Duodenal mucosa (tissue), 2 donors: ENCODE data around the gene CCL14.
"Not testable (repeated sequence)": the region's sequence is repeated elsewhere in the genome, so short reads cannot be mapped to it uniquely, and the experiment has no call there.

Experiments
- H3K27ac ChIP-seq: one replicate; pipeline ENCODE4 v1.7.0; 2013; ENCODE audit warnings: low read depth, low read length
- H3K27me3 ChIP-seq, 2 donors: one replicate each; pipeline ENCODE4 v1.7.0; 2013; ENCODE audit warnings: low read length in 2 of 2, control low read depth in 1 of 2; ENCODE audit not compliant: insufficient read depth in 2 of 2, control insufficient read depth in 1 of 2
- H3K36me3 ChIP-seq, 2 donors: one replicate each; pipeline ENCODE4 v1.7.0; 2013; ENCODE audit warnings: low read length in 2 of 2, control low read depth in 1 of 2; ENCODE audit not compliant: insufficient read depth in 2 of 2, control insufficient read depth in 1 of 2
- H3K4me1 ChIP-seq, 2 donors: one replicate each; pipeline ENCODE4 v1.7.0; 2013; ENCODE audit warnings: low read length in 2 of 2, control low read depth in 1 of 2; ENCODE audit not compliant: insufficient read depth in 2 of 2, control insufficient read depth in 1 of 2
- H3K4me3 ChIP-seq, 2 donors: one replicate each; pipeline ENCODE4 v1.7.0; 2013; ENCODE audit warnings: low read length in 2 of 2, low read depth in 1 of 2
- H3K9ac ChIP-seq, 2 donors: one replicate each; pipeline ENCODE4 v1.7.0; 2013; ENCODE audit warnings: low read length in 2 of 2, low read depth in 1 of 2
- H3K9me3 ChIP-seq, 2 donors: one replicate each; pipeline ENCODE4 v1.7.0; 2013; ENCODE audit warnings: low read length in 2 of 2, control low read depth in 1 of 2; ENCODE audit not compliant: control insufficient read depth in 1 of 2

CCL14 gene

GRCh38 chr17:35986643-35987042, at the start of gene CCL14:
Gene CCL14, minus strand, starts transcription at chr17:35986729. Its CDS starts 80 bp downstream, at chr17:35986649.
- Histone ChIP-seq H3K27me3 (no peaks in the 10 kb centered on the region), H3K4me3 (no peak within 1 kb of the TSS), H3K9me3 (no peaks in the 10 kb centered on the region), H3K4me1 (peaks cover 6 to 8% of the 10 kb centered on the region in 2 donors), H3K36me3 (no peaks in the 10 kb centered on the region), H3K27ac (no peak within 1 kb of the TSS), H3K9ac (no peak within 1 kb of the TSS)

- no peaks in the 10 kb centered on the region for H3K27me3 ChIP-seq
- H3K4me1 ChIP-seq = peaks cover 17 to 37% of the 10 kb centered on the region in 2 donors
- no peak overlapping the region for H3K4me3 ChIP-seq
- no peak overlapping the region for H3K27ac ChIP-seq
- no peak overlapping the region for H3K9ac ChIP-seq
- no peaks in the 10 kb centered on the region for H3K36me3 ChIP-seq
- H3K9me3 ChIP-seq = no peaks in the 10 kb centered on the region
Observed at GRCh38 chr17:36036235-36036634, 49.7 kb upstream of the CCL14 start.

- Histone ChIP-seq H3K9ac (no peak overlapping the region), H3K4me3 (no peak overlapping the region), H3K27me3 (no peaks in the 10 kb centered on the region), H3K36me3 (no peaks in the 10 kb centered on the region), H3K27ac (no peak overlapping the region), H3K4me1 (peaks cover 31 to 53% of the 10 kb centered on the region in 2 donors), H3K9me3 (no peaks in the 10 kb centered on the region)
Observed at GRCh38 chr17:36034127-36034526, 47.6 kb upstream of the CCL14 start.

GRCh38 chr17:36030956-36031355, 44.4 kb upstream of the CCL14 start:
- H3K27me3 ChIP-seq = no peaks in the 10 kb centered on the region
- H3K4me1 ChIP-seq = peaks cover 31 to 53% of the 10 kb centered on the region in 2 donors
- H3K4me3 ChIP-seq = no peak overlapping the region
- H3K36me3 ChIP-seq = no peaks in the 10 kb centered on the region
- H3K9ac ChIP-seq = no peak overlapping the region
- no peaks in the 10 kb centered on the region for H3K9me3 ChIP-seq
- no peak overlapping the region for H3K27ac ChIP-seq

DNA sequence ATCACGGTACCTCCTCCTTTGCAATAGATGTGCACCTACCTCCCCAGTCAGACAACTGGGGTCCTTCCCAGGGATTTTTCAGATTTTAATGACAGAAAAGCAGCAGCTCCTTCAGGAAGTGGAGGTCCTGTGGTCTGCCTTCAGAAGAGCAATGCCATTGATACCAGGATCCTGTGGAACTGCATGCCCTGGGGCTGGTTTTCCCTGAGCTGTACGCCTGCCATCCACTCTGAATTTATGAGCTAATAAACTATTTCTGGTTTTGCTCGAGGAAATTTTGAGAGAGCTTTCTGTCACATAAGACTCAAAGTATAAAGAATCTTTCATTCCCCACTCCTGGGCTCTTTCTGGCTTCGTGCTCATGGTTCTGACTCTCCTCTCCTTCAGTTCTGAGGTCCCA, 41.2 kb upstream of the CCL14 start:
- Histone ChIP-seq H3K27me3 (no peaks in the 10 kb centered on the region), H3K36me3 (no peaks in the 10 kb centered on the region), H3K9ac (no peak overlapping the region), H3K27ac (no peak overlapping the region), H3K4me1 (peaks cover 20 to 31% of the 10 kb centered on the region in 2 donors), H3K4me3 (no peak overlapping the region), H3K9me3 (no peaks in the 10 kb centered on the region)

DNA sequence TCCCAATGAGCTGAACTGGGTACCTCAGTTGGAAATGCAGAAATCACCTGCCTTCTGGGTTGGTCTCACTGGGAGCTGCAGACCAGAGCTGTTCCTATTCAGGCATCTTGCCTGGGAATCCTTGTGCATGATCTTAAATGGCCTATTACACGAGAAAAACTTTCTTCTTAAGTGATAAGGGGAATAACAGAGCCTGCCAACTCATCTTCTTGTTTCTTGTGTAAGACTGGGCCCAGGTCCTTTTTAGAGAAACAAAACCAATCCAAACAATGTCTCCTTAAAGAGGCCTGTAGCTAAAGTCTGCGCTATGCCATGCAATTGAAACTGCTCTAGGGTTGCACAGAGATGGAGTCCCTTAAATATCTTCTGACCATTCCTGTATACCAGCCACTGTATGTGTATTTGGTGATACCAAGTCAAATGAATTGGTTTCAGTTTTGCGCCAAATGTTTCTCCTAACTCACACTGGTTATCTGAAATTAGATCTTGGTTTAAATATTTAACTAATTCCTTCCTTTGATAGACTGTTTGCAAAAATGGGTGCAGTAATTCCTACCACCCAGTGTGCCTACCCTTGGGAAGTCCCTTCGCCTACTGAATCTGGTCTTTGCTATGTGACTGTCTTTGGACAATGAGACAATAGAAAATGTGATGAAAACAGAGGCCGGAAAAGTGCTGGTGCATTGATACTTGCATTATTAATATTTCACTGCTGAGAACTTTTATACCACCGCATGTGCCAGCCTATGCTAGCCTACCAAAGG, 37.8 kb upstream of the CCL14 start:
- H3K9me3 ChIP-seq = no peaks in the 10 kb centered on the region
- no peak overlapping the region for H3K9ac ChIP-seq
- no peaks in the 10 kb centered on the region for H3K4me1 ChIP-seq
- H3K36me3 ChIP-seq = no peaks in the 10 kb centered on the region
- no peak overlapping the region for H3K27ac ChIP-seq
- no peak overlapping the region for H3K4me3 ChIP-seq
- no peaks in the 10 kb centered on the region for H3K27me3 ChIP-seq

DNA sequence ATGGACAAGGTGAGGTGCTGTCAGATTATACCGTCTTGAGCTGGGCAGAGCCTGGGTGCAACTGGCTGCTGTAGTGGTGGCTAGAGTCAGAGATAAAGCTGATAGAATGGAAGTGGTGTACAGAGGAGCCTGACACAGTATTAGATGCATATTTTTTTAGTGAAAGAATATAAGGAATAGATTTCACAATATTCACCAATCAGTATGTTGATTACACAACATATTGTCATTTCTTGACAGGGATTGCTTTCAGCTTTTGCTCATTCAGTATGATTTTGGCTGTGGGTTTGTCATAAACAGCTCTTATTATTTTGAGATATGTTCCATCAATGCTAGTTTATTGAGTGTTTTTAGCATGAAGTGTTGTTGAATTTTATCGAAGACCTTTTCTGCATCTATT, 32.9 kb upstream of the CCL14 start:
- H3K36me3 ChIP-seq = no peaks in the 10 kb centered on the region
- H3K27ac ChIP-seq = no peak overlapping the region
- no peaks in the 10 kb centered on the region for H3K9me3 ChIP-seq
- no peak overlapping the region for H3K9ac ChIP-seq
- no peaks in the 10 kb centered on the region for H3K4me1 ChIP-seq
- H3K27me3 ChIP-seq = no peaks in the 10 kb centered on the region
- H3K4me3 ChIP-seq = no peak overlapping the region

- H3K36me3 ChIP-seq = no peaks in the 10 kb centered on the region
- no peak within 1 kb of the TSS for H3K4me3 ChIP-seq
- H3K4me1 ChIP-seq = no peaks in the 10 kb centered on the region
- H3K27ac ChIP-seq = no peak within 1 kb of the TSS
- no peak within 1 kb of the TSS for H3K9ac ChIP-seq
- H3K9me3 ChIP-seq = no peaks in the 10 kb centered on the region
- no peaks in the 10 kb centered on the region for H3K27me3 ChIP-seq
Observed at GRCh38 chr17:36017799-36018198, 31.3 kb upstream of the CCL14 start, which contains the start of gene CCL23. Gene CCL23, minus strand, starts transcription at chr17:36017972. Its CDS starts 75 bp downstream, at chr17:36017897.

DNA sequence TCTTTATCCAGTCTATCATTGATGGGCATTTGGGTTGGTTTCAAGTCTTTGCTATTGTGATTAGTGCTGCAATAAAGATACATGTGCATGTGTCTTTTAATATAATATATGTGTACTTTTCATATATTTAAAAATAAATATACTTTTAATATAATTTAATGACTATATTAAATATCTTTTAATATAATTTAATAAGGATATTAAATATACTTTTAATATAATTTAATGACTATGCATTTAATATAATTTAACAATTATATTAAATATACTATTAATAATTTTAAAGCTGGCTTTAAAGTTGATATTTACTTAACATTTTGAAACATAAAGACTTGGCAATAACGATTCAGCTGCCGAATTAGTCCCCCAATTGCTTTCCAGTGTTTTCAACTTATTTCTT, 30.0 kb upstream of the CCL14 start:
- no peak overlapping the region for H3K9ac ChIP-seq
- no peaks in the 10 kb centered on the region for H3K27me3 ChIP-seq
- H3K27ac ChIP-seq = no peak overlapping the region
- H3K4me3 ChIP-seq = no peak overlapping the region
- H3K4me1 ChIP-seq = no peaks in the 10 kb centered on the region
- no peaks in the 10 kb centered on the region for H3K36me3 ChIP-seq
- H3K9me3 ChIP-seq = no peaks in the 10 kb centered on the region

GRCh38 chr17:36015895-36016294, 29.4 kb upstream of the CCL14 start:
- not testable (repeated sequence) for H3K9me3 ChIP-seq, H3K27ac ChIP-seq, H3K27me3 ChIP-seq, H3K4me3 ChIP-seq, H3K4me1 ChIP-seq, H3K9ac ChIP-seq, H3K36me3 ChIP-seq
